Endothelial cell of umbilical vein (primary cell): ENCODE results near the gene CLIC1. TPM values are rescaled to one million over a fixed set of nuclear protein-coding genes. Genes with fewer than 3 reads are reported as not detected.

Source experiments
- BruUV-seq: library from RNA; stranded (reverse); fragments of 400-500 nt; replicated peaks from 2 replicates; lab custom pipeline; 2021; lab: Mats Ljungman, UMichigan
- CTCF ChIA-PET: fragments of 300-600, 350-600 bp; sonication (Branson Sonifier 250); formaldehyde crosslinking; loops from one replicate; lab custom pipeline; 2021; ENCODE audit warnings: antibody characterized with exemption, inconsistent platforms; lab: Charles Lee
- POLR2A ChIA-PET: fragments of 300-600, 350-600 bp; sonication (Branson Sonifier 250); formaldehyde crosslinking; loops from one replicate; lab custom pipeline; 2021; ENCODE audit warnings: antibody characterized with exemption, inconsistent platforms; lab: Charles Lee
- DNase-seq: peaks from one replicate; pipeline ENCODE4 v3.0.0-alpha.2; 2011; ENCODE audit warnings: low read depth, low spot score
- FAIRE-seq: peaks from 2 replicates; lab custom pipeline; 2011; peaks lifted over from hg19 to GRCh38; lab: Jason Lieb, UNC
- H2AFZ ChIP-seq: 2 replicates; pipeline ENCODE4 v1.6.0; 2012; ENCODE audit warnings: low read depth, low read length, control low read depth, inconsistent platforms
- H3K27ac ChIP-seq: 2 replicates; pipeline ENCODE4 v1.5.1; 2011; ENCODE audit warnings: low read depth, mild to moderate bottlenecking, control low read depth, low read length, moderate library complexity; ENCODE audit not compliant: insufficient read depth
- H3K27me3 ChIP-seq, 2 experiments: 2 replicates each; pipeline versions ENCODE4 v1.6.0 to v1.6.1; 2011; ENCODE audit warnings: low read length in 2 of 2, mixed read lengths in 1 of 2; ENCODE audit not compliant: control insufficient read depth in 2 of 2, insufficient read depth in 2 of 2
- H3K36me3 ChIP-seq, 2 experiments: 2 replicates in 1 of 2; 3 replicates in 1 of 2; pipeline ENCODE4 v1.5.1; 2011; ENCODE audit warnings: low read length in 2 of 2, mild to moderate bottlenecking in 1 of 2, moderate library complexity in 1 of 2; ENCODE audit not compliant: control insufficient read depth in 2 of 2, insufficient read depth in 2 of 2; ENCODE audit errors: extremely low read depth in 1 of 2
- H3K4me1 ChIP-seq: 3 replicates; pipeline ENCODE4 v1.5.1; 2011; ENCODE audit warnings: mild to moderate bottlenecking, low read length; ENCODE audit not compliant: control insufficient read depth, insufficient read depth; ENCODE audit errors: extremely low read depth
- H3K4me2 ChIP-seq: 2 replicates; pipeline ENCODE4 v1.6.1; 2011; ENCODE audit warnings: low read length, control low read depth, mixed read lengths; ENCODE audit not compliant: insufficient read depth
- H3K4me3 ChIP-seq, 3 experiments: fragments of 200-600 bp in 1 of 3; sonication (generic), shearing (Covaris generic) in 1 of 3; replicated peaks in 1 of 3; 2 replicates each; pipeline ENCODE4 v1.5.1; 2011 to 2016; ENCODE audit warnings: control low read depth in 3 of 3, low read length in 3 of 3, mild to moderate bottlenecking in 2 of 3, inconsistent platforms in 1 of 3, low read depth in 1 of 3, moderate library complexity in 1 of 3; ENCODE audit not compliant: insufficient read depth in 1 of 3
- H3K79me2 ChIP-seq: 2 replicates; pipeline ENCODE4 v1.6.0; 2012; ENCODE audit warnings: low read length, inconsistent platforms; ENCODE audit not compliant: control insufficient read depth, insufficient read depth
- H3K9ac ChIP-seq: replicated peaks from 2 replicates; pipeline ENCODE3; 2011; ENCODE audit warnings: low read length, control low read depth; ENCODE audit not compliant: insufficient read depth; ENCODE audit errors: extremely low read depth
- H3K9me1 ChIP-seq: replicated peaks from 3 replicates; pipeline ENCODE4 v1.6.0; 2011; ENCODE audit warnings: mild to moderate bottlenecking, low read length; ENCODE audit not compliant: control insufficient read depth, insufficient read depth; ENCODE audit errors: extremely low read depth
- H3K9me3 ChIP-seq: replicated peaks from 2 replicates; pipeline ENCODE4 v1.5.1; 2012; ENCODE audit warnings: low read length, inconsistent platforms; ENCODE audit not compliant: control insufficient read depth, insufficient read depth
- H4K20me1 ChIP-seq: replicated peaks from 2 replicates; pipeline ENCODE3; 2011; ENCODE audit warnings: mild to moderate bottlenecking, low read length; ENCODE audit not compliant: control insufficient read depth, insufficient read depth; ENCODE audit errors: extremely low read depth
- EZH2 ChIP-seq: IDR thresholded peaks from 2 replicates; pipeline ENCODE4 v1.6.1; 2012; ENCODE audit warnings: borderline replicate concordance, low read depth, mild to moderate bottlenecking, moderate library complexity, low read length, inconsistent platforms; ENCODE audit not compliant: severe bottlenecking
- FOS ChIP-seq: IDR thresholded peaks from 2 replicates; pipeline ENCODE4 v1.6.1; 2011; ENCODE audit warnings: mild to moderate bottlenecking, low read length, moderate library complexity, borderline replicate concordance; ENCODE audit not compliant: insufficient read depth
- GATA2 ChIP-seq: IDR thresholded peaks from 2 replicates; pipeline ENCODE4 v1.7.0; 2011; ENCODE audit warnings: low read depth, mild to moderate bottlenecking, moderate library complexity, mixed read lengths, low read length; ENCODE audit not compliant: insufficient read length, insufficient read depth
- JUN ChIP-seq: IDR thresholded peaks from 2 replicates; pipeline ENCODE4 v1.6.1; 2011; ENCODE audit warnings: borderline replicate concordance, low read depth; ENCODE audit not compliant: insufficient read length, insufficient read depth
- MYC ChIP-seq: IDR thresholded peaks from one replicate; pipeline ENCODE4 v1.6.1; 2011; ENCODE audit warnings: mild to moderate bottlenecking, low read depth, low read length
- POLR2A ChIP-seq: IDR thresholded peaks from 2 replicates; pipeline ENCODE4 v1.6.1; 2012; ENCODE audit warnings: low read depth, mild to moderate bottlenecking, control low read depth, low read length
- POLR2AphosphoS5 ChIP-seq: IDR thresholded peaks from 2 replicates; pipeline ENCODE4 v1.6.1; 2012; ENCODE audit warnings: low read depth, mild to moderate bottlenecking, control low read depth, low read length, moderate library complexity; ENCODE audit not compliant: insufficient read depth
- dilution Hi-C: fragments of 300-500 bp; cut with MboI; formaldehyde crosslinking; loops from one replicate; pipeline ENCODE4 v1.15.0; 2019; ENCODE audit warnings: low sequenced_read_pairs; ENCODE audit not compliant: extremely low pct_ligation_motif_present
- intact Hi-C: fragments of 100-400 bp; cut with micrococcal nuclease; formaldehyde crosslinking; loops from one replicate; pipeline ENCODE4 v1.10.0; 2022
- polyA plus RNA-seq, 4 experiments: library from polyadenylated mRNA; depleted of rRNA in 3 of 4; stranded (reverse) in 3 of 4; unstranded in 1 of 4; fragments of >200 nt; gene quantifications; 2 replicates each; pipeline versions ENCODE4 v1.2.1 to v1.2.3, GENCODE V29; 2011 to 2012; ENCODE audit warnings: missing spikeins in 1 of 4
- total RNA-seq: library from RNA; stranded (reverse); gene quantifications from 2 replicates; pipeline ENCODE4 v1.2.3, GENCODE V29; 2021
- TF ChIP-seq, protein P1 (sequence below): IDR thresholded peaks from 2 replicates; pipeline ENCODE4 v1.6.1; 2011; ENCODE audit not compliant: insufficient read depth, insufficient read length
- TF ChIP-seq, protein P2 (sequence below), 2 donors: IDR thresholded peaks; 1 replicate in 1 of 2; 2 replicates in 1 of 2; pipeline ENCODE4 v1.5.1; 2011; ENCODE audit warnings: low read length in 2 of 2, mild to moderate bottlenecking in 2 of 2, moderate library complexity in 2 of 2, control low read depth in 1 of 2, inconsistent platforms in 1 of 2, low read depth in 1 of 2; ENCODE audit not compliant: insufficient read depth in 1 of 2; ENCODE audit errors: extremely low read depth in 1 of 2

CLIC1 gene
- total and polyA plus RNA-seq, 2 donors (not counting 3 experiments of a cell fraction or from before 2014, with no cell fraction given), result 543 to 578 TPM

DNA sequence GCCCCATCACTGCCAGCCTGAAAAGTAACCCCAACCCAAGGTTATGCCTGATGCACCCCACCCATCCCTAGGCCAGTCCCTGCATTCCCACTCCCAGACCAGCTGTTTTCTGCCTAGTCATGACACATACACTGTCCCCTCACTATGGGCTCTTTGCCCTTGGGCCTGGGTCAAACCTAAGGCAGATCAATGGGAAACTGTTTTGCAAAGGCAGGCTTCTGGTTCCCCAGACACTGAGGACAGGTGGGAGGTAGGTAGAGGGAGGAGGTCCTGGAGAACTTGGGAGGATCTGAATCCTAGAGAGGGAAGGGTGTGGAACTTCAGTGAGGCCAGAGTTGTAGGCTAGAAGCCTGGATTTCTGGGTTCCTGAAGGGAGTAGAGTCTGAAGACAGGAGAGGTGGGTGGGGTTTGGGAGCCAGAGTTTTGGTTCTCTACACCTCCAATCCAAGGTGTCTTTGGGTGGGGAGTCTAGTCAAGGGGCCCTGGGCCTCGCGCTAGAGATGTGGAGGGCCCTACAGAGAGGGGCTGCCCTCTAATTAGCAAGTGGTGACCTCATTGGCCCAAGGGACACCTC is 2.0 kb downstream of the CLIC1 start:
- Histone ChIP-seq H2AFZ (no peak overlapping the region), H3K79me2 (peaks cover 41% of the 10 kb centered on the region), H3K27me3 (no peaks in the 10 kb centered on the region), H3K4me3 (peak overlapping the region; percentile 86 to 98 (median 96)), H4K20me1 (no peaks in the 10 kb centered on the region), H3K9me1 (no peaks in the 10 kb centered on the region), H3K36me3 (peaks cover 16 to 23% of the 10 kb centered on the region in 2 experiments), H3K9ac (peak overlapping the region; percentile 96), H3K4me1 (peaks cover 40% of the 10 kb centered on the region), H3K4me2 (peak overlapping the region; percentile 93), H3K9me3 (no peaks in the 10 kb centered on the region), H3K27ac (peak overlapping the region; percentile 94)
- FAIRE-seq (no peak), DNase-seq (no peak)
- no TSS peak for BruUV-seq
- dilution Hi-C loops (no loop called here), intact Hi-C loops (loop anchor here (1.0 to 10.0 kb wide), 2 partner anchors 93 to 190 kb away; partner anchors contain the start of genes ATP6V1G2, DDX39B, HSPA1B and NFKBIL1)
- ChIA-PET CTCF (interaction anchor here (1.5 kb wide), 1 partner anchor 9 kb away, joined by 3 read pairs; no protein-coding TSS in a partner anchor), POLR2A (interaction anchor here (1.5 kb wide), 1 partner anchor 93 kb away, joined by 6 read pairs; the partner anchor contains the start of gene HSPA1B)
- TF ChIP-seq POLR2A (no peak), EZH2 (no peak), JUN (no peak), MYC (no peak), GATA2 (no peak), POLR2AphosphoS5 (no peak), FOS (no peak)
- TF ChIP-seq, protein P1, sequence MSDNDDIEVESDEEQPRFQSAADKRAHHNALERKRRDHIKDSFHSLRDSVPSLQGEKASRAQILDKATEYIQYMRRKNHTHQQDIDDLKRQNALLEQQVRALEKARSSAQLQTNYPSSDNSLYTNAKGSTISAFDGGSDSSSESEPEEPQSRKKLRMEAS, result no peak
- TF ChIP-seq, protein P2, sequence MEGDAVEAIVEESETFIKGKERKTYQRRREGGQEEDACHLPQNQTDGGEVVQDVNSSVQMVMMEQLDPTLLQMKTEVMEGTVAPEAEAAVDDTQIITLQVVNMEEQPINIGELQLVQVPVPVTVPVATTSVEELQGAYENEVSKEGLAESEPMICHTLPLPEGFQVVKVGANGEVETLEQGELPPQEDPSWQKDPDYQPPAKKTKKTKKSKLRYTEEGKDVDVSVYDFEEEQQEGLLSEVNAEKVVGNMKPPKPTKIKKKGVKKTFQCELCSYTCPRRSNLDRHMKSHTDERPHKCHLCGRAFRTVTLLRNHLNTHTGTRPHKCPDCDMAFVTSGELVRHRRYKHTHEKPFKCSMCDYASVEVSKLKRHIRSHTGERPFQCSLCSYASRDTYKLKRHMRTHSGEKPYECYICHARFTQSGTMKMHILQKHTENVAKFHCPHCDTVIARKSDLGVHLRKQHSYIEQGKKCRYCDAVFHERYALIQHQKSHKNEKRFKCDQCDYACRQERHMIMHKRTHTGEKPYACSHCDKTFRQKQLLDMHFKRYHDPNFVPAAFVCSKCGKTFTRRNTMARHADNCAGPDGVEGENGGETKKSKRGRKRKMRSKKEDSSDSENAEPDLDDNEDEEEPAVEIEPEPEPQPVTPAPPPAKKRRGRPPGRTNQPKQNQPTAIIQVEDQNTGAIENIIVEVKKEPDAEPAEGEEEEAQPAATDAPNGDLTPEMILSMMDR (IDR thresholded peaks at IDR 0.05; ENCODE audit: extremely low read depth in 1 of 2, insufficient read depth in 1 of 2, low read depth in 1 of 2, low read length in 2 of 2), result no peak
